ENCODE data around the gene WASL. TPM values are rescaled to one million over a fixed set of nuclear protein-coding genes. Genes with fewer than 3 reads are reported as not detected.

Gene WASL
- total RNA-seq, 1 experiment from 2014 or later, result 34.4 TPM

DNA sequence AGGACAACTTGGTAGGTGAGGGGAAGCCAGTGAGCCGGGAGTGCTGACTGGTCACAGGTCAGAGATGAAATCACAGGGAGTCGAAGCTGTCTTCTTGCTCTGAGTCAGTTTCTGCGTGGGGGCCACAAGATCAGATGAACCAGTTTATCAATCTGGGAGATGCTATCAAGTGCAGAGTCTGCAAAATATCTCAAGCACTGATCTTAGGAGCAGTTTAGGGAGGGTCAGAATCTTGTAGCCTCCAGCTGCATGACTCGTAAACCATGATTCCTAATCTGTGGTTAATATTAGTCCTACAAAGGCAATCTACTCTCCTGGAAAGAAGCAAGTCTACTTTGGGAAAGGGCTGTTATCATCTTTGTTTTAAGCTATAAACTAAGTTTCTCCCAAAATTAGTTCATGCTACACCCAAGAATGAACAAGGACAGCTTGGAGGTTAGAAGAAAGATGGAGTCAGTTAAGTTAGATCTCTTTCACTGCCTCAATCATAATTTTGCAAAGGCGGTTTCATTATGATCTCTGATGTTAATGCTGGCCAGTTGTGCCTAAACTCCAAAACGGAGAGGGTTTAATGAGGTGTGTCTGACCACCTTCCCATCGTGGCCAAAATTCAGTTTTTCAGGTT, 101.6 kb downstream of the WASL start:
- ChIA-PET CTCF (interaction anchor here (1.0 to 2.1 kb wide), 4 partner anchors 11 to 225 kb away, joined by 3 to 9 read pairs (median 4); no protein-coding TSS in a partner anchor), POLR2A (no interaction called here)
- Mint-ChIP-seq H3K36me3 (no peaks in the 10 kb centered on the region), H3K27ac (no peak overlapping the region), H3K27me3 (ENCODE audit: low read depth) (no peaks in the 10 kb centered on the region), H3K9me3 (no peaks in the 10 kb centered on the region), H3K4me3 (no peak overlapping the region), H3K4me1 (peaks cover 45% of the 10 kb centered on the region)
- ATAC-seq, result no peak
- TF ChIP-seq JAZF1 (CRISPR knock-in tag; IDR thresholded peaks at IDR 0.05), result no peak
- no peak for TF ChIP-seq PRRX2 (CRISPR knock-in tag; IDR thresholded peaks at IDR 0.05)
- no peak for DNase-seq (ENCODE audit: low spot score)

DNA sequence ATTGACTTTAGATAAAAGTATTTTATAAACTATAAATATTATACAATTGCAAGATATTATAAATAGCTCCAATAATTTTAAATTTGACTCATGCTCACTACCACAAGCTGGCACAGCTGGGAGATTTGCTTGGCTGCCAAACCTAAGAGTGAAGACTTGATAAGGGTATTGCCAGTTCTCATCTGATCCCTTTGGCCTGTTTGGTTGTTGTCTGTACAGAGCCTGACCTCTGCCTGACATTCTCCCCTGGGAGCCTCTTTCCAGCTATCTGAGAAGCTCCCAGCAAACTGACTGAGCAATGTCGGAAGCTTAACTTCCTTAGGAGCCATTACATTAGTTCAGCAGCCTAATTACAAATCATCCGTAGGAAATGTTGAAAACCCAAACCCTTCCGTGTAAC, 103.3 kb downstream of the WASL start:
- TF ChIP-seq ELF4 (CRISPR knock-in tag; IDR thresholded peaks at IDR 0.05; ENCODE audit: low read depth) (no peak), IRF2 (CRISPR knock-in tag; IDR thresholded peaks at IDR 0.05; ENCODE audit: borderline replicate concordance, low read depth) (no peak), RELA (CRISPR knock-in tag; IDR thresholded peaks at IDR 0.05; ENCODE audit: borderline replicate concordance) (no peak), FOXJ3 (CRISPR knock-in tag; IDR thresholded peaks at IDR 0.05; ENCODE audit: borderline replicate concordance) (no peak), SMAD4 (CRISPR knock-in tag; IDR thresholded peaks at IDR 0.05) (no peak), JUN (CRISPR knock-in tag; IDR thresholded peaks at IDR 0.05) (no peak), ZNF232 (CRISPR knock-in tag; IDR thresholded peaks at IDR 0.05) (no peak), ZBTB21 (CRISPR knock-in tag; IDR thresholded peaks at IDR 0.05; ENCODE audit: borderline replicate concordance) (no peak), ZNF219 (CRISPR knock-in tag; IDR thresholded peaks at IDR 0.05; ENCODE audit: borderline replicate concordance) (no peak)
- TF ChIP-seq, protein P1, sequence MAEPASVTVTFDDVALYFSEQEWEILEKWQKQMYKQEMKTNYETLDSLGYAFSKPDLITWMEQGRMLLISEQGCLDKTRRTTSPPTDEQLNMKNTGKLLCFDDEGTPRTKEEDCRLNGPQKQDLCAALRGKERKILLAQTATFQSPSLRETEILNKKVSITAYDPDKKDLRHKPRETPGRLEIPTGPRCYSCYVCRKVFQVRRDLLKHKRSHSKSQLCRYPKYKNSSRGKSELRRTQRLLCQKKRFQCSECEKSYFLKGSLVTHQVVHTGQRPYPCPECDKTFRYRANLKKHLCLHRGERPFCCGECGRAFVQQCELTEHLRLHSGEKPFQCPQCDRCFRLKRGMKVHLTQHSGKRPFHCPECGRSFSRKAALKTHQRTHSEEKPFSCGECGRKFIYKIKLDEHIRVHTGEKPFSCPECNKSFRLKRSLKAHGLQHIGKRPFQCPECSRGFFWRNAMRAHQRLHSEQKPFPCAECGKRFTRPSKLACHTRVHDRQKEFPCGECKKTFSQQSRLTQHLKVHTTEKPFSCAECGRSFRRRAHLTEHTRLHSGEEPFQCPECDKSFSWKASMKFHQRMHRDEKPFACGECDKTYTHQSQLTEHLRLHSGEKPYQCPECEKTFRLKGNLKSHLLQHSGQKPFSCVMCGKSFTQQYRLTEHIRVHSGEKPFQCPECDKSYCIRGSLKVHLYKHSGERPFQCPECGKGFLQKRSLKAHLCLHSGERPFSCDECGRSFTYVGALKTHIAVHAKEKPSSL (CRISPR knock-in tag; conservative IDR thresholded peaks at IDR 0.05), result no peak
- TF ChIP-seq, protein P2, sequence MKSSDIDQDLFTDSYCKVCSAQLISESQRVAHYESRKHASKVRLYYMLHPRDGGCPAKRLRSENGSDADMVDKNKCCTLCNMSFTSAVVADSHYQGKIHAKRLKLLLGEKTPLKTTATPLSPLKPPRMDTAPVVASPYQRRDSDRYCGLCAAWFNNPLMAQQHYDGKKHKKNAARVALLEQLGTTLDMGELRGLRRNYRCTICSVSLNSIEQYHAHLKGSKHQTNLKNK (CRISPR knock-in tag; IDR thresholded peaks at IDR 0.05), result no peak
- TF ChIP-seq, protein P3, sequence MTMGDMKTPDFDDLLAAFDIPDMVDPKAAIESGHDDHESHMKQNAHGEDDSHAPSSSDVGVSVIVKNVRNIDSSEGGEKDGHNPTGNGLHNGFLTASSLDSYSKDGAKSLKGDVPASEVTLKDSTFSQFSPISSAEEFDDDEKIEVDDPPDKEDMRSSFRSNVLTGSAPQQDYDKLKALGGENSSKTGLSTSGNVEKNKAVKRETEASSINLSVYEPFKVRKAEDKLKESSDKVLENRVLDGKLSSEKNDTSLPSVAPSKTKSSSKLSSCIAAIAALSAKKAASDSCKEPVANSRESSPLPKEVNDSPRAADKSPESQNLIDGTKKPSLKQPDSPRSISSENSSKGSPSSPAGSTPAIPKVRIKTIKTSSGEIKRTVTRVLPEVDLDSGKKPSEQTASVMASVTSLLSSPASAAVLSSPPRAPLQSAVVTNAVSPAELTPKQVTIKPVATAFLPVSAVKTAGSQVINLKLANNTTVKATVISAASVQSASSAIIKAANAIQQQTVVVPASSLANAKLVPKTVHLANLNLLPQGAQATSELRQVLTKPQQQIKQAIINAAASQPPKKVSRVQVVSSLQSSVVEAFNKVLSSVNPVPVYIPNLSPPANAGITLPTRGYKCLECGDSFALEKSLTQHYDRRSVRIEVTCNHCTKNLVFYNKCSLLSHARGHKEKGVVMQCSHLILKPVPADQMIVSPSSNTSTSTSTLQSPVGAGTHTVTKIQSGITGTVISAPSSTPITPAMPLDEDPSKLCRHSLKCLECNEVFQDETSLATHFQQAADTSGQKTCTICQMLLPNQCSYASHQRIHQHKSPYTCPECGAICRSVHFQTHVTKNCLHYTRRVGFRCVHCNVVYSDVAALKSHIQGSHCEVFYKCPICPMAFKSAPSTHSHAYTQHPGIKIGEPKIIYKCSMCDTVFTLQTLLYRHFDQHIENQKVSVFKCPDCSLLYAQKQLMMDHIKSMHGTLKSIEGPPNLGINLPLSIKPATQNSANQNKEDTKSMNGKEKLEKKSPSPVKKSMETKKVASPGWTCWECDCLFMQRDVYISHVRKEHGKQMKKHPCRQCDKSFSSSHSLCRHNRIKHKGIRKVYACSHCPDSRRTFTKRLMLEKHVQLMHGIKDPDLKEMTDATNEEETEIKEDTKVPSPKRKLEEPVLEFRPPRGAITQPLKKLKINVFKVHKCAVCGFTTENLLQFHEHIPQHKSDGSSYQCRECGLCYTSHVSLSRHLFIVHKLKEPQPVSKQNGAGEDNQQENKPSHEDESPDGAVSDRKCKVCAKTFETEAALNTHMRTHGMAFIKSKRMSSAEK (CRISPR knock-in tag; IDR thresholded peaks at IDR 0.05; ENCODE audit: borderline replicate concordance), result no peak
- TF ChIP-seq, protein P4, sequence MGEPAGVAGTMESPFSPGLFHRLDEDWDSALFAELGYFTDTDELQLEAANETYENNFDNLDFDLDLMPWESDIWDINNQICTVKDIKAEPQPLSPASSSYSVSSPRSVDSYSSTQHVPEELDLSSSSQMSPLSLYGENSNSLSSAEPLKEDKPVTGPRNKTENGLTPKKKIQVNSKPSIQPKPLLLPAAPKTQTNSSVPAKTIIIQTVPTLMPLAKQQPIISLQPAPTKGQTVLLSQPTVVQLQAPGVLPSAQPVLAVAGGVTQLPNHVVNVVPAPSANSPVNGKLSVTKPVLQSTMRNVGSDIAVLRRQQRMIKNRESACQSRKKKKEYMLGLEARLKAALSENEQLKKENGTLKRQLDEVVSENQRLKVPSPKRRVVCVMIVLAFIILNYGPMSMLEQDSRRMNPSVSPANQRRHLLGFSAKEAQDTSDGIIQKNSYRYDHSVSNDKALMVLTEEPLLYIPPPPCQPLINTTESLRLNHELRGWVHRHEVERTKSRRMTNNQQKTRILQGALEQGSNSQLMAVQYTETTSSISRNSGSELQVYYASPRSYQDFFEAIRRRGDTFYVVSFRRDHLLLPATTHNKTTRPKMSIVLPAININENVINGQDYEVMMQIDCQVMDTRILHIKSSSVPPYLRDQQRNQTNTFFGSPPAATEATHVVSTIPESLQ (CRISPR knock-in tag; IDR thresholded peaks at IDR 0.05), result no peak
- TF ChIP-seq, protein P5, sequence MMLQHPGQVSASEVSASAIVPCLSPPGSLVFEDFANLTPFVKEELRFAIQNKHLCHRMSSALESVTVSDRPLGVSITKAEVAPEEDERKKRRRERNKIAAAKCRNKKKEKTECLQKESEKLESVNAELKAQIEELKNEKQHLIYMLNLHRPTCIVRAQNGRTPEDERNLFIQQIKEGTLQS (CRISPR knock-in tag; conservative IDR thresholded peaks at IDR 0.05), result no peak
- peaks cover 3% of the 10 kb centered on the region; the same call in 1 of the 2 replicates for H3K9me3 Mint-ChIP-seq
- DNase-seq (ENCODE audit: low spot score) (no peak), ATAC-seq (no peak)
- no peak overlapping the region for H3K27ac Mint-ChIP-seq
- no peaks in the 10 kb centered on the region for H3K36me3 Mint-ChIP-seq
- no peak overlapping the region for H3K4me3 Mint-ChIP-seq
- H3K4me1 Mint-ChIP-seq, result peaks cover 49% of the 10 kb centered on the region
- no peaks in the 10 kb centered on the region for H3K27me3 Mint-ChIP-seq (ENCODE audit: low read depth)
- ChIA-PET POLR2A (interaction anchor here (2.4 kb wide), 1 partner anchor 103 kb away, joined by 15 read pairs; the partner anchor contains the start of gene WASL), CTCF (interaction anchor here (0.9 to 3.1 kb wide), 5 partner anchors 9 to 47 kb away, joined by 3 to 15 read pairs (median 5); no protein-coding TSS in a partner anchor)
